Sigmoid colon (tissue), 7 donors: Measurements from ENCODE around the gene MDK. TPM values are rescaled to one million over a fixed set of nuclear protein-coding genes. Genes with fewer than 3 reads are reported as not detected.
"Not testable (repeated sequence)": the region's sequence is repeated elsewhere in the genome, so short reads cannot be mapped to it uniquely, and the experiment has no call there.

Experiments used
- DNase-seq: peaks from one replicate; pipeline ENCODE4 v3.0.0-alpha.2; 2019
- H3K27ac ChIP-seq, 4 donors: fragments of 200-600 bp; sonication (generic); one replicate each; pipeline ENCODE4 v1.5.1; 2016 to 2019; ENCODE audit warnings: mild to moderate bottlenecking in 1 of 4
- H3K27me3 ChIP-seq, 3 donors: fragments of 200-600 bp; sonication (generic); one replicate each; pipeline ENCODE4 v1.5.1; 2019; ENCODE audit warnings: mild to moderate bottlenecking in 1 of 3
- H3K36me3 ChIP-seq, 4 donors: fragments of 200-600 bp; sonication (generic); one replicate each; pipeline ENCODE4 v1.5.1; 2016 to 2019
- H3K4me1 ChIP-seq, 4 donors: fragments of 200-600 bp; sonication (generic); one replicate each; pipeline ENCODE4 v1.5.1; 2017 to 2019
- H3K4me3 ChIP-seq, 4 donors: fragments of 200-600 bp; sonication (generic); one replicate each; pipeline ENCODE4 v1.5.1; 2017 to 2019; ENCODE audit warnings: mild to moderate bottlenecking in 2 of 4, moderate library complexity in 1 of 4
- H3K9me3 ChIP-seq, 4 donors: fragments of 200-600 bp in 3 of 4; sonication (generic) in 3 of 4; one replicate each; pipeline versions ENCODE4 v1.5.1 to v1.6.1; 2013 to 2019
- CTCF ChIP-seq, 4 experiments: fragments of 450-650 bp in 3 of 4; fragments of 200-600 bp in 1 of 4; IDR thresholded peaks; one replicate each; pipeline ENCODE4 v1.5.1; 2016 to 2019; ENCODE audit warnings: antibody characterized with exemption in 4 of 4, mild to moderate bottlenecking in 3 of 4, moderate library complexity in 2 of 4
- EP300 ChIP-seq, 4 donors: sonication (generic); formaldehyde crosslinking; IDR thresholded peaks; one replicate each; pipeline ENCODE4 v1.6.1; 2017; ENCODE audit warnings: antibody characterized with exemption in 4 of 4
- POLR2A ChIP-seq, 2 donors: fragments of 450-650 bp; IDR thresholded peaks; one replicate each; pipeline ENCODE4 v1.6.1; 2016; ENCODE audit warnings: antibody characterized with exemption in 2 of 2, mild to moderate bottlenecking in 2 of 2, moderate library complexity in 2 of 2
- POLR2AphosphoS5 ChIP-seq, 4 donors: sonication (generic); formaldehyde crosslinking; IDR thresholded peaks; one replicate each; pipeline ENCODE4 v1.6.1; 2017; ENCODE audit warnings: antibody characterized with exemption in 4 of 4
- WGBS, 2 donors: extraction: QIAGEN DNeasy Blood & Tissue Kit; methylation state at CpG; one replicate each; pipeline ENCODE4 v1.1.7; 2013; 5-methylcytosine and 5-hydroxymethylcytosine counted together
- intact Hi-C: fragments of 100-400 bp; cut with DNase I; formaldehyde crosslinking; loops from one replicate; pipeline ENCODE4 v1.15.1; 2023
- polyA plus RNA-seq, 3 donors: library from polyadenylated mRNA; stranded (reverse); fragments of 200-250 nt; gene quantifications; one replicate each; pipeline ENCODE4 v1.2.3, GENCODE V29; 2013
- total RNA-seq, 4 donors: library from RNA; depleted of rRNA; stranded (reverse); fragments of >200 nt; gene quantifications; one replicate each; pipeline ENCODE4 v1.1.0, GENCODE V29; 2016
- donor health status: healthy with polysubstance abuse.
- donor health status: Bipolar disorder and iron deficiency.
- donor health status: healthy.

Gene MDK
- total and polyA plus RNA-seq, 7 donors = 10.7 to 403 (median 49.9) TPM

GRCh38 chr11:46372086-46372485 lies 9.4 kb upstream of the MDK start:
- WGBS, 2 donors = 82% methylated on average over 10 of the region's 10 CpGs
- Histone ChIP-seq H3K27ac (no peak overlapping the region), H3K4me1 (peaks cover 0 to 14% (median 9%) of the 10 kb centered on the region in 4 donors), H3K4me3 (no peak overlapping the region), H3K27me3 (no peaks in the 10 kb centered on the region), H3K36me3 (peaks cover 12 to 78% (median 44%) of the 10 kb centered on the region in 4 donors), H3K9me3 (no peaks in the 10 kb centered on the region)
- TF ChIP-seq CTCF (IDR thresholded peaks at IDR 0.05) = no peak
- no peak for TF ChIP-seq POLR2A (IDR thresholded peaks at IDR 0.05)
- no peak for TF ChIP-seq POLR2AphosphoS5 (IDR thresholded peaks at IDR 0.05)
- no peak for TF ChIP-seq EP300 (IDR thresholded peaks at IDR 0.05)
- intact Hi-C loops = no loop called here
- no peak for DNase-seq

GRCh38 chr11:46372501-46372900 lies 9.0 kb upstream of the MDK start:
- DNase-seq, H3K27ac ChIP-seq, H3K9me3 ChIP-seq, intact Hi-C loops, H3K4me1 ChIP-seq, H3K27me3 ChIP-seq, H3K4me3 ChIP-seq: not testable (repeated sequence)
- 96% methylated on average over 15 of the region's 15 CpGs for WGBS, 2 donors
- H3K36me3 ChIP-seq = peaks cover 12 to 82% (median 44%) of the 10 kb centered on the region in 4 donors

GRCh38 chr11:46373787-46374740 lies 7.4 kb upstream of the MDK start:
- intact Hi-C loops = no loop called here
- WGBS, 2 donors = 92 to 93% methylated on average over 30 of the region's 30 CpGs
- H3K27me3 ChIP-seq = no peaks in the 10 kb centered on the region
- H3K36me3 ChIP-seq = peaks cover 12 to 77% (median 41%) of the 10 kb centered on the region in 4 donors
- no peak for DNase-seq
- no peak for TF ChIP-seq CTCF (IDR thresholded peaks at IDR 0.05)
- TF ChIP-seq POLR2AphosphoS5 (IDR thresholded peaks at IDR 0.05) = no peak
- TF ChIP-seq POLR2A (IDR thresholded peaks at IDR 0.05) = no peak
- TF ChIP-seq EP300 (IDR thresholded peaks at IDR 0.05) = no peak
- no peak overlapping the region for H3K27ac ChIP-seq
- H3K4me3 ChIP-seq = no peak overlapping the region
- H3K9me3 ChIP-seq = no peaks in the 10 kb centered on the region
- H3K4me1 ChIP-seq = peaks cover 0 to 7% (median under 1%) of the 10 kb centered on the region in 4 donors

- H3K36me3 ChIP-seq = peaks cover 12 to 75% (median 41%) of the 10 kb centered on the region in 4 donors
- 92 to 94% methylated on average over 15 of the region's 15 CpGs for WGBS, 2 donors
- H3K4me1 ChIP-seq = peaks cover 0 to 11% (median 7%) of the 10 kb centered on the region in 4 donors
- no peak overlapping the region for H3K27ac ChIP-seq
- no peaks in the 10 kb centered on the region for H3K27me3 ChIP-seq
- TF ChIP-seq POLR2A (IDR thresholded peaks at IDR 0.05) (no peak), POLR2AphosphoS5 (IDR thresholded peaks at IDR 0.05) (no peak), CTCF (IDR thresholded peaks at IDR 0.05) (no peak), EP300 (IDR thresholded peaks at IDR 0.05) (no peak)
- H3K9me3 ChIP-seq = no peaks in the 10 kb centered on the region
- intact Hi-C loops = no loop called here
- no peak overlapping the region for H3K4me3 ChIP-seq
- DNase-seq = no peak
Measured at GRCh38 chr11:46374815-46375214, 6.7 kb upstream of the MDK start.

- peaks cover 12 to 67% (median 37%) of the 10 kb centered on the region in 4 donors for H3K36me3 ChIP-seq
- peaks cover 0 to under 1% (median 0%) of the 10 kb centered on the region in 3 donors for H3K27me3 ChIP-seq
- H3K9me3 ChIP-seq = no peaks in the 10 kb centered on the region
- H3K4me3 ChIP-seq = no peak overlapping the region
- DNase-seq = no peak
- WGBS, 2 donors = 96% methylated on average over 38 of the region's 38 CpGs
- intact Hi-C loops = no loop called here
- peaks cover 0 to 17% (median 14%) of the 10 kb centered on the region in 4 donors for H3K4me1 ChIP-seq
- TF ChIP-seq POLR2A (IDR thresholded peaks at IDR 0.05) = no peak
- no peak for TF ChIP-seq EP300 (IDR thresholded peaks at IDR 0.05)
- no peak for TF ChIP-seq POLR2AphosphoS5 (IDR thresholded peaks at IDR 0.05)
- TF ChIP-seq CTCF (IDR thresholded peaks at IDR 0.05) = no peak
- no peak overlapping the region for H3K27ac ChIP-seq
Measured at GRCh38 chr11:46375392-46376101, 5.9 kb upstream of the MDK start.
